MM.1S (cell line): ENCODE data around the gene STAT1.

Experiments
- DNase-seq: peaks from one replicate; pipeline ENCODE4 v3.0.0-alpha.2; 2015
- H2AFZ ChIP-seq: fragments of 300-600 bp; sonication (generic); 2 replicates; pipeline ENCODE4 v1.6.0; 2016; ENCODE audit warnings: antibody characterized with exemption, low read length
- H3F3A ChIP-seq: fragments of 300-600 bp; sonication (generic); 2 replicates; pipeline ENCODE4 v1.6.1; 2016; ENCODE audit warnings: mild to moderate bottlenecking, antibody characterized with exemption, low read length, moderate library complexity, mixed read lengths; ENCODE audit not compliant: insufficient read depth
- H3K27ac ChIP-seq: fragments of 300-600 bp; sonication (generic); 2 replicates; pipeline ENCODE4 v1.5.1; 2016; ENCODE audit warnings: mild to moderate bottlenecking, low read length
- H3K27me3 ChIP-seq: fragments of 300-600 bp; sonication (generic); replicated peaks from 2 replicates; pipeline ENCODE4 v1.6.0; 2016; ENCODE audit warnings: low read length; ENCODE audit not compliant: insufficient read depth
- H3K36me3 ChIP-seq: fragments of 300-600 bp; sonication (generic); replicated peaks from 2 replicates; pipeline ENCODE4 v1.6.1; 2016; ENCODE audit warnings: mild to moderate bottlenecking, low read length, mixed read lengths; ENCODE audit not compliant: insufficient read depth
- H3K4me1 ChIP-seq: fragments of 300-600 bp; sonication (generic); 2 replicates; pipeline ENCODE4 v1.6.1; 2016; ENCODE audit warnings: low read length, mixed read lengths
- H3K4me2 ChIP-seq: fragments of 300-600 bp; sonication (generic); 2 replicates; pipeline ENCODE4 v1.6.0; 2016; ENCODE audit warnings: low read depth, low read length
- H3K4me3 ChIP-seq: fragments of 300-600 bp; sonication (generic); 2 replicates; pipeline ENCODE4 v1.5.1; 2016; ENCODE audit warnings: low read length, mixed read lengths
- H3K79me2 ChIP-seq: fragments of 300-600 bp; sonication (generic); 2 replicates; pipeline ENCODE4 v1.6.1; 2016; ENCODE audit warnings: mixed run types, low read length, mixed read lengths
- H3K9ac ChIP-seq: fragments of 300-600 bp; sonication (generic); 2 replicates; pipeline ENCODE4 v1.6.1; 2016; ENCODE audit warnings: low read length, mixed read lengths
- H3K9me2 ChIP-seq: fragments of 300-600 bp; sonication (generic); replicated peaks from 2 replicates; pipeline ENCODE4 v1.6.1; 2016; ENCODE audit warnings: mild to moderate bottlenecking, low read length, mixed read lengths; ENCODE audit not compliant: insufficient read depth
- H3K9me3 ChIP-seq: fragments of 300-600 bp; sonication (generic); replicated peaks from 2 replicates; pipeline ENCODE4 v1.6.1; 2016; ENCODE audit warnings: mild to moderate bottlenecking, low read length, mixed read lengths; ENCODE audit not compliant: insufficient read depth
- H4K20me1 ChIP-seq: fragments of 300-600 bp; sonication (generic); 2 replicates; pipeline ENCODE4 v1.6.1; 2016; ENCODE audit warnings: mild to moderate bottlenecking, low read length, moderate library complexity, mixed read lengths; ENCODE audit not compliant: insufficient read depth
- EZH2 ChIP-seq: fragments of 300-600 bp; sonication (generic); optimal IDR thresholded peaks from 2 replicates; pipeline ENCODE3; 2017; ENCODE audit warnings: low read depth, mild to moderate bottlenecking, antibody characterized with exemption, low read length, mixed read lengths
- EZH2phosphoT487 ChIP-seq: fragments of 300-600 bp; sonication (generic); IDR thresholded peaks from 2 replicates; pipeline ENCODE4 v1.6.1; 2018; ENCODE audit warnings: antibody characterized with exemption, low read length
- TF ChIP-seq, protein P1 (sequence below): fragments of 300-600 bp; sonication (generic); IDR thresholded peaks from 2 replicates; pipeline ENCODE4 v1.5.1; 2016; ENCODE audit warnings: antibody characterized with exemption, low read length, mixed read lengths

STAT1 gene

DNA sequence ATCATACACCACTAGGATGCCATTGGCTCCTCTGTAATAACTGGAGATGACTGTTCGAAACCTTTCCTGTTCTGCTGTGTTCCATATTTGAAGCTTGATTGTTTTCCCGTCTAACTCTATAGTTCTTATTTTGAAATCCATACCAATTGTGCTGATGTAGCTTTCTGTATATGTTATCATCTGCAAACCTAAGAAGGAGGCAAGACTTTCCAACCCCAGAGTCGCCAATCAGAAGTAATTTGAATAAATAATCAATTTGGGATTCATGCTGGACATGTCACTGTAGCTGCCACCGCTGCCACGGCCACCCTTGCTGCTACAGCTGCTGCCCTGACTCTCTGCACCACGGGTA, 20.7 kb downstream of the STAT1 start:
- Histone ChIP-seq H3K4me2 (no peak overlapping the region), H3K9ac (no peak overlapping the region), H3K4me1 (no peaks in the 10 kb centered on the region), H3K36me3 (no peaks in the 10 kb centered on the region), H3K4me3 (no peak overlapping the region), H3K9me3 (no peaks in the 10 kb centered on the region), H4K20me1 (no peaks in the 10 kb centered on the region), H2AFZ (no peak overlapping the region), H3K9me2 (no peaks in the 10 kb centered on the region), H3K27ac (no peak overlapping the region), H3K27me3 (no peaks in the 10 kb centered on the region), H3K79me2 (no peaks in the 10 kb centered on the region), H3F3A (no peaks in the 10 kb centered on the region)
- TF ChIP-seq EZH2phosphoT487 (no peak), EZH2 (no peak)
- TF ChIP-seq, protein P1, sequence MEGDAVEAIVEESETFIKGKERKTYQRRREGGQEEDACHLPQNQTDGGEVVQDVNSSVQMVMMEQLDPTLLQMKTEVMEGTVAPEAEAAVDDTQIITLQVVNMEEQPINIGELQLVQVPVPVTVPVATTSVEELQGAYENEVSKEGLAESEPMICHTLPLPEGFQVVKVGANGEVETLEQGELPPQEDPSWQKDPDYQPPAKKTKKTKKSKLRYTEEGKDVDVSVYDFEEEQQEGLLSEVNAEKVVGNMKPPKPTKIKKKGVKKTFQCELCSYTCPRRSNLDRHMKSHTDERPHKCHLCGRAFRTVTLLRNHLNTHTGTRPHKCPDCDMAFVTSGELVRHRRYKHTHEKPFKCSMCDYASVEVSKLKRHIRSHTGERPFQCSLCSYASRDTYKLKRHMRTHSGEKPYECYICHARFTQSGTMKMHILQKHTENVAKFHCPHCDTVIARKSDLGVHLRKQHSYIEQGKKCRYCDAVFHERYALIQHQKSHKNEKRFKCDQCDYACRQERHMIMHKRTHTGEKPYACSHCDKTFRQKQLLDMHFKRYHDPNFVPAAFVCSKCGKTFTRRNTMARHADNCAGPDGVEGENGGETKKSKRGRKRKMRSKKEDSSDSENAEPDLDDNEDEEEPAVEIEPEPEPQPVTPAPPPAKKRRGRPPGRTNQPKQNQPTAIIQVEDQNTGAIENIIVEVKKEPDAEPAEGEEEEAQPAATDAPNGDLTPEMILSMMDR: no peak
- no peak for DNase-seq

DNA sequence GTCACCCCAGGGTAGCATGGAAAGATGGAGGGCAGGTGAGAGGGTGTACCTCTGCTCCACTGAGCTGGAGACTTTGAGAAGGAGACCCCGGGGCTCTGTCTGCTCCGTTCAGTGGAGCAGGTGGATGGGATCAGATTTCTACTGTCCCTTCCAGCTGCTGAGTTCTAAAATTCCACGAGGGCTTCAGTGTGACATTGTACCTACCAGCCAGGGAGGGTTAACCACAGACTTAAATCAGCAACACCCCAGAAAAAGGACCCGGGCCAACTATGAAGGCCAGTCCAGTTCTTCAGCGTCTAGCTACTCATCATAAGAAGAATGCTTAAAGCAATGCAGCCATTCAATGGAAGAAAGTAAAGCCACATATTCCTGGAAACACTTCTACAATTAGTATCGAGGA, 23.8 kb downstream of the STAT1 start:
- no peaks in the 10 kb centered on the region for H4K20me1 ChIP-seq
- no peaks in the 10 kb centered on the region for H3K9me2 ChIP-seq
- no peak overlapping the region for H3K4me3 ChIP-seq
- H3K27me3 ChIP-seq: no peaks in the 10 kb centered on the region
- no peak for TF ChIP-seq EZH2phosphoT487
- TF ChIP-seq EZH2: no peak
- TF ChIP-seq, protein P1: no peak
- H3K9me3 ChIP-seq: no peaks in the 10 kb centered on the region
- H3K4me2 ChIP-seq: no peak overlapping the region
- no peaks in the 10 kb centered on the region for H3F3A ChIP-seq
- H3K9ac ChIP-seq: no peak overlapping the region
- no peak overlapping the region for H2AFZ ChIP-seq
- no peak overlapping the region for H3K27ac ChIP-seq
- no peaks in the 10 kb centered on the region for H3K79me2 ChIP-seq
- H3K4me1 ChIP-seq: no peaks in the 10 kb centered on the region
- H3K36me3 ChIP-seq: no peaks in the 10 kb centered on the region
- DNase-seq: no peak

DNA sequence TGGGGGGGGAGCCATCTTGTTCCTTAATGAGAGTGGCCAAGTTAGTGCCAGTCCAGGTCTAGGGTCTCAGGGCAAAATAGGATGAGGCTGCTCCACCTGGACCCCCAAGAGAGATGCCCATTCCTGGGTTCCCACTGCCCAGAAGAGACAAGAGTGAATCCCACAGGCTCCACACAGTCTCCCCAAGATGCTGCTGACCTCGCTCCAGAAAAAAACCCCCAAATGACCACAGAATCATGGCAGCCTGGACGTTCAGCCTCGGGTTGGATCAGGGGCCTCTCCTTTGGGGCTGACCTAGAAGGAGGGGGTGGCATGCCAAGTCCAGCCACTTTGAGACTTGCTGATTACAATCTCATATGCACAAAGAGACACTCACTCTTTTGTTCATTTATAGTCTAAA, 25.1 kb downstream of the STAT1 start:
- Histone ChIP-seq H2AFZ (no peak overlapping the region), H3K4me3 (no peak overlapping the region), H3K27me3 (no peaks in the 10 kb centered on the region), H3K79me2 (no peaks in the 10 kb centered on the region), H4K20me1 (no peaks in the 10 kb centered on the region), H3K9me3 (no peaks in the 10 kb centered on the region), H3K9ac (no peak overlapping the region), H3K4me2 (no peak overlapping the region), H3K4me1 (no peaks in the 10 kb centered on the region), H3K36me3 (0 out of 2 replicates have a peak, but pooled peaks cover 4% of the 10 kb centered on the region), H3K27ac (no peak overlapping the region), H3K9me2 (no peaks in the 10 kb centered on the region), H3F3A (no peaks in the 10 kb centered on the region)
- DNase-seq: no peak
- TF ChIP-seq EZH2 (no peak), EZH2phosphoT487 (no peak)
- TF ChIP-seq, protein P1: no peak

DNA sequence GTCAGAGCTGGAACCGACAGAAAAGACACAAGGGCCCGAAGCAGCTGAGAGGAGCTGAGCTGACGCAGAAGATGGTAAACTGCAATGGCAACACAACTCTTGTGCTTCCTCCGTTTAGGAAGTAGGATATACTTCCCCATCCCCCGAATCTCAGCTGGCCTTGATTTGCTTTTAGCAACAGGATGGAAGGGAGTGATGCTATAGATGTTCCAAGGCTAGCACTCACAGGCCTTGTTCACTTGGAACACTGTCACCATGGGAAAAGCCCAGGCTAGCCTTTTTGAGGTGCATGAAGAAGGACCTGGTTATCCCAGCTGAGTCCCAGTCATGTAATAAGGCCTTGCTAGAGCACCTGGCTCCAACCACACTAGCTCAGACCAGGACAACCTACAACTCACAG, 26.0 kb downstream of the STAT1 start:
- Histone ChIP-seq H3K27me3 (no peaks in the 10 kb centered on the region), H2AFZ (no peak overlapping the region), H3K9ac (no peak overlapping the region), H3K36me3 (peaks cover 4% of the 10 kb centered on the region; the same call in 1 of the 2 replicates), H3K4me3 (no peak overlapping the region), H3K79me2 (no peaks in the 10 kb centered on the region), H3K4me1 (no peaks in the 10 kb centered on the region), H3K4me2 (no peak overlapping the region), H3K27ac (no peak overlapping the region), H3F3A (no peaks in the 10 kb centered on the region), H4K20me1 (no peaks in the 10 kb centered on the region), H3K9me3 (no peaks in the 10 kb centered on the region), H3K9me2 (no peaks in the 10 kb centered on the region)
- TF ChIP-seq, protein P1: no peak
- no peak for TF ChIP-seq EZH2
- DNase-seq: no peak
